ENCODE measurements around the gene CHID1. TPM values are rescaled to one million over a fixed set of nuclear protein-coding genes. Genes with fewer than 3 reads are reported as not detected.

The CHID1 gene
- total and polyA plus RNA-seq, 2 experiments from 2014 or later = 54.1 to 67.3 TPM

DNA sequence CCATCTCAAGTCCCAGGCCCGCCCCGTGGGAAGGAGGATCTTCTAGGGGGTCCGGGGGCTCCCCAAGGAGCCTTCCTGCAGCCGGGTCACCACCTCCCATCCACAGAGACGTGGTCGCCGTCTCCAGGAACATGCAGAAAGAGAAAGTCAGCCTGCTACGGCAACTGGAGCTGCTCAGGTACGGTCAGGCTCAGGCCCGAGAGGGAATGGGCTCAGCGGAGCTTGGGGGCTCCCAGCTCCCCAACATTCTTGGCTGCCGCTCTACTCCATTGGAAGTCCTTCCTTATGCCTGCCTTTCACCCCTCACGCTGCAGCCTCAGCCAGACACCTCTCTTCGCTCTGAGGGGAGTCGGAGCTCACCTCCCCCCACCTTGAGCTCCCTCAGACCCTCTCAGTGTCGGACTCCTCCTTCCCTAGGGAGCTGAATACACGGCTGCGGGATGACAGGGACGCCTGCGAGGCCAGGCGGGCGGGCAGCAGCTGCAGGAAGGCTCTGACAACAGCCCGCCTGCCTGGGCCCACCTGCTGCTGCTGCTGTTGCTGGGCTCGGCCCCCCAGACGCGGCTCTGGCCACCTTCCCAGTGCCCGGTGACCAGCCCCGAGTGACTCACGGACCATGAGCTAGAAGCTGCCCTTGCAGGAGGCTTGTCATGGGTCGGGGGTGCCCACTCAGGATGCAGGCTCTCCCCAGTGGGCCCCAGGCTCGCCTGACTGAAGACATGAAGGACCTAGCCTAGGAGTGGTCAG is 79.3 kb downstream of the CHID1 start:
- H3K27me3 ChIP-seq (ENCODE audit: insufficient read depth) = peaks cover 28% of the 10 kb centered on the region
- Mint-ChIP-seq H3K36me3 (ENCODE audit: low read depth) (no peaks in the 10 kb centered on the region), H3K9me3 (no peaks in the 10 kb centered on the region; the same call in 2 of the 3 replicates), H3K4me3 (peak overlapping the region; percentile 70), H3K27me3 (ENCODE audit: insufficient read depth, low read depth, poor library complexity) (peaks cover 62% of the 10 kb centered on the region), H3K4me1 (peaks cover 43% of the 10 kb centered on the region), H3K27ac (no peak overlapping the region)
- no peak for ATAC-seq
- no peaks in the 10 kb centered on the region for H3K36me3 ChIP-seq (ENCODE audit: insufficient read depth)
- peak overlapping the region; percentile 98 for H3K4me2 ChIP-seq
- H4K20me1 ChIP-seq (replicated peaks; ENCODE audit: insufficient read depth) = peaks cover 9% of the 10 kb centered on the region; the same call in 1 of the 2 replicates
- peaks cover 26% of the 10 kb centered on the region for H3F3A ChIP-seq (replicated peaks; ENCODE audit: low read depth)
- 0 out of 2 replicates have a peak, but pooled peaks cover 5% of the 10 kb centered on the region for H3K79me2 ChIP-seq (replicated peaks; ENCODE audit: insufficient read depth)
- no peak overlapping the region for H2AFZ ChIP-seq
- H3K4me1 ChIP-seq (ENCODE audit: insufficient read depth) = peaks cover 34% of the 10 kb centered on the region
- TF ChIP-seq JUNB (IDR thresholded peaks at IDR 0.05; ENCODE audit: unreplicated experiment) (no peak), NANOG (IDR thresholded peaks at IDR 0.05; ENCODE audit: borderline replicate concordance) (no peak), ETS1 (IDR thresholded peaks at IDR 0.05) (no peak), STAT1 (IDR thresholded peaks at IDR 0.05; ENCODE audit: unreplicated experiment) (no peak), ZNF462 (CRISPR knock-in tag; IDR thresholded peaks at IDR 0.05) (no peak), ZNF114 (CRISPR knock-in tag; IDR thresholded peaks at IDR 0.05) (no peak), EZH2phosphoT487 (IDR thresholded peaks at IDR 0.05; ENCODE audit: unreplicated experiment) (no peak), POLR2AphosphoS5 (IDR thresholded peaks at IDR 0.05; ENCODE audit: low read depth) (no peak), ZNF331 (CRISPR knock-in tag; IDR thresholded peaks at IDR 0.05; ENCODE audit: low read depth) (no peak), EZH2 (IDR thresholded peaks at IDR 0.05; ENCODE audit: low read depth, unreplicated experiment) (no peak)
- TF ChIP-seq, protein P1, sequence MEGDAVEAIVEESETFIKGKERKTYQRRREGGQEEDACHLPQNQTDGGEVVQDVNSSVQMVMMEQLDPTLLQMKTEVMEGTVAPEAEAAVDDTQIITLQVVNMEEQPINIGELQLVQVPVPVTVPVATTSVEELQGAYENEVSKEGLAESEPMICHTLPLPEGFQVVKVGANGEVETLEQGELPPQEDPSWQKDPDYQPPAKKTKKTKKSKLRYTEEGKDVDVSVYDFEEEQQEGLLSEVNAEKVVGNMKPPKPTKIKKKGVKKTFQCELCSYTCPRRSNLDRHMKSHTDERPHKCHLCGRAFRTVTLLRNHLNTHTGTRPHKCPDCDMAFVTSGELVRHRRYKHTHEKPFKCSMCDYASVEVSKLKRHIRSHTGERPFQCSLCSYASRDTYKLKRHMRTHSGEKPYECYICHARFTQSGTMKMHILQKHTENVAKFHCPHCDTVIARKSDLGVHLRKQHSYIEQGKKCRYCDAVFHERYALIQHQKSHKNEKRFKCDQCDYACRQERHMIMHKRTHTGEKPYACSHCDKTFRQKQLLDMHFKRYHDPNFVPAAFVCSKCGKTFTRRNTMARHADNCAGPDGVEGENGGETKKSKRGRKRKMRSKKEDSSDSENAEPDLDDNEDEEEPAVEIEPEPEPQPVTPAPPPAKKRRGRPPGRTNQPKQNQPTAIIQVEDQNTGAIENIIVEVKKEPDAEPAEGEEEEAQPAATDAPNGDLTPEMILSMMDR (conservative IDR thresholded peaks at IDR 0.05; ENCODE audit: low read depth in 2 of 2) = no peak
- TF ChIP-seq, protein P2, sequence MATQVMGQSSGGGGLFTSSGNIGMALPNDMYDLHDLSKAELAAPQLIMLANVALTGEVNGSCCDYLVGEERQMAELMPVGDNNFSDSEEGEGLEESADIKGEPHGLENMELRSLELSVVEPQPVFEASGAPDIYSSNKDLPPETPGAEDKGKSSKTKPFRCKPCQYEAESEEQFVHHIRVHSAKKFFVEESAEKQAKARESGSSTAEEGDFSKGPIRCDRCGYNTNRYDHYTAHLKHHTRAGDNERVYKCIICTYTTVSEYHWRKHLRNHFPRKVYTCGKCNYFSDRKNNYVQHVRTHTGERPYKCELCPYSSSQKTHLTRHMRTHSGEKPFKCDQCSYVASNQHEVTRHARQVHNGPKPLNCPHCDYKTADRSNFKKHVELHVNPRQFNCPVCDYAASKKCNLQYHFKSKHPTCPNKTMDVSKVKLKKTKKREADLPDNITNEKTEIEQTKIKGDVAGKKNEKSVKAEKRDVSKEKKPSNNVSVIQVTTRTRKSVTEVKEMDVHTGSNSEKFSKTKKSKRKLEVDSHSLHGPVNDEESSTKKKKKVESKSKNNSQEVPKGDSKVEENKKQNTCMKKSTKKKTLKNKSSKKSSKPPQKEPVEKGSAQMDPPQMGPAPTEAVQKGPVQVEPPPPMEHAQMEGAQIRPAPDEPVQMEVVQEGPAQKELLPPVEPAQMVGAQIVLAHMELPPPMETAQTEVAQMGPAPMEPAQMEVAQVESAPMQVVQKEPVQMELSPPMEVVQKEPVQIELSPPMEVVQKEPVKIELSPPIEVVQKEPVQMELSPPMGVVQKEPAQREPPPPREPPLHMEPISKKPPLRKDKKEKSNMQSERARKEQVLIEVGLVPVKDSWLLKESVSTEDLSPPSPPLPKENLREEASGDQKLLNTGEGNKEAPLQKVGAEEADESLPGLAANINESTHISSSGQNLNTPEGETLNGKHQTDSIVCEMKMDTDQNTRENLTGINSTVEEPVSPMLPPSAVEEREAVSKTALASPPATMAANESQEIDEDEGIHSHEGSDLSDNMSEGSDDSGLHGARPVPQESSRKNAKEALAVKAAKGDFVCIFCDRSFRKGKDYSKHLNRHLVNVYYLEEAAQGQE (IDR thresholded peaks at IDR 0.05; ENCODE audit: unreplicated experiment) = no peak
- H3K4me3 ChIP-seq = peak overlapping the region; percentile 89
- no peak for DNase-seq (ENCODE audit: low spot score)
- no peak overlapping the region for H3K27ac ChIP-seq (ENCODE audit: low read depth)
- no peaks in the 10 kb centered on the region for H3K9me2 ChIP-seq (ENCODE audit: insufficient read depth)

All from GM23338 (cell line).